Right ventricle myocardium inferior (tissue), 1 donor: ENCODE data around the gene ZBTB20. TPM values are rescaled to one million over a fixed set of nuclear protein-coding genes. Genes with fewer than 3 reads are reported as not detected.

ENCODE experiments used
- ATAC-seq: fragments of 200-7000 bp; cut with Tn5 transposase; one replicate; pipeline ENCODE4 v1.9.1; 2020; ENCODE audit warnings: mild to moderate bottlenecking, moderate library complexity
- DNase-seq: peaks from one replicate; pipeline ENCODE4 v3.0.0; 2021; ENCODE audit errors: missing footprints
- intact Hi-C: fragments of 100-400 bp; cut with DNase I; formaldehyde crosslinking; loops from one replicate; pipeline ENCODE4 v1.11.0; 2022
- total RNA-seq: library from RNA; stranded (reverse); fragmentation: NEBNext Ultra II Directional; extraction: Animal tissue kit (Norgen Biotek cat#: 25700); gene quantifications from one replicate; pipeline ENCODE4 v1.2.1, GENCODE V29; 2021
- donor health status: DM: no; HTN: yes; CAD: no; lungs with severe emphysema.

ZBTB20 gene
- total RNA-seq, 1 donor from 2014 or later = 55.7 TPM

GRCh38 chr3:114983248-114983647, 163.8 kb downstream of the ZBTB20 start:
- intact Hi-C loops = no loop called here
- no peak for DNase-seq
- ATAC-seq = no peak

GRCh38 chr3:114974387-114974786, 172.7 kb downstream of the ZBTB20 start:
- ATAC-seq (no peak), DNase-seq (no peak)
- intact Hi-C loops = no loop called here

- no peak for ATAC-seq
- DNase-seq = no peak
- intact Hi-C loops = no loop called here
Measured at GRCh38 chr3:114973536-114973935, 173.6 kb downstream of the ZBTB20 start.

GRCh38 chr3:114967168-114967567, 179.9 kb downstream of the ZBTB20 start:
- intact Hi-C loops = no loop called here
- DNase-seq = no peak
- no peak for ATAC-seq

GRCh38 chr3:114962189-114962588, 184.9 kb downstream of the ZBTB20 start:
- DNase-seq = no peak
- ATAC-seq = no peak
- intact Hi-C loops = no loop called here

GRCh38 chr3:114958930-114959329, 188.2 kb downstream of the ZBTB20 start:
- ATAC-seq (no peak), DNase-seq (no peak)
- intact Hi-C loops = no loop called here

- ATAC-seq = no peak
- intact Hi-C loops = no loop called here
- DNase-seq = no peak
Measured at GRCh38 chr3:114953800-114954199, 193.3 kb downstream of the ZBTB20 start.

GRCh38 chr3:114953215-114953799, 193.8 kb downstream of the ZBTB20 start:
- ATAC-seq = no peak
- intact Hi-C loops = no loop called here

GRCh38 chr3:114942773-114943172, 204.3 kb downstream of the ZBTB20 start:
- DNase-seq (no peak), ATAC-seq (no peak)
- intact Hi-C loops = no loop called here

More at GRCh38 chr3:114953215-114953799, 193.8 kb downstream of the ZBTB20 start:
- no peak for DNase-seq

- ATAC-seq = no peak
- no peak for DNase-seq
- intact Hi-C loops = no loop called here
Measured at GRCh38 chr3:114941626-114942309, 205.3 kb downstream of the ZBTB20 start.

GRCh38 chr3:114939920-114940319, 207.2 kb downstream of the ZBTB20 start:
- DNase-seq = no peak
- no peak for ATAC-seq
- intact Hi-C loops = no loop called here

- ATAC-seq (no peak), DNase-seq (no peak)
Measured at GRCh38 chr3:114933407-114933806, 213.7 kb downstream of the ZBTB20 start.

GRCh38 chr3:114929971-114930732, 216.9 kb downstream of the ZBTB20 start:
- ATAC-seq (no peak), DNase-seq (peak; percentile 31)
- intact Hi-C loops = no loop called here

More at GRCh38 chr3:114933407-114933806, 213.7 kb downstream of the ZBTB20 start:
- intact Hi-C loops = no loop called here

GRCh38 chr3:114928989-114929640, 218.0 kb downstream of the ZBTB20 start:
- intact Hi-C loops = no loop called here
- no peak for DNase-seq
- no peak for ATAC-seq

GRCh38 chr3:114904633-114905032, 242.5 kb downstream of the ZBTB20 start:
- DNase-seq (no peak), ATAC-seq (no peak)
- intact Hi-C loops = no loop called here

- DNase-seq (no peak), ATAC-seq (no peak)
- intact Hi-C loops = no loop called here
Measured at GRCh38 chr3:114903213-114903612, 243.9 kb downstream of the ZBTB20 start.

- ATAC-seq (no peak), DNase-seq (no peak)
- intact Hi-C loops = no loop called here
Measured at GRCh38 chr3:114902691-114903101, 244.4 kb downstream of the ZBTB20 start.

GRCh38 chr3:114900908-114901307, 246.2 kb downstream of the ZBTB20 start:
- ATAC-seq = no peak
- intact Hi-C loops = no loop called here
- no peak for DNase-seq

GRCh38 chr3:114899186-114899931, 247.7 kb downstream of the ZBTB20 start:
- peak; percentile 59 for ATAC-seq
- DNase-seq = no peak
- intact Hi-C loops = no loop called here
